ENCODE measurements around the gene CCDC171.

DNA sequence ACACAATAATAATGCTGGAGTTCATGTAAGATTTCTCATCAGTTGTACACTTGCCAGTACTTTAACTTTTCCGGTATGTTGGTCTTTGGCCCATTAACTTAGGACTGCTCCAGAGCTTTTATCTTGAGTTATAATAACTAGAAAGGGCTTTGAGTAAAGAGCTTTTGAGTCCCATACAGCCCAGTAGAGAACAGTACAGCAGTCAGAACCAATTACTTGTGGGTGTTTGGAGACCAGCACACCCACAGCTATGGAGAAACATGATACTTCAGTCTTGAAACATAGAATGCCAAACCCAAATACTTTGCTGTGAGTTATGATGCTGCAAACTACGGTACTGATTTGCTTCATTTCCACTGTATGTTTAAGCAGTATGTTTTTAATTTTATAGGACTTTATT lies 374.3 kb downstream of the CCDC171 start:
- TF ChIP-seq, protein P1, sequence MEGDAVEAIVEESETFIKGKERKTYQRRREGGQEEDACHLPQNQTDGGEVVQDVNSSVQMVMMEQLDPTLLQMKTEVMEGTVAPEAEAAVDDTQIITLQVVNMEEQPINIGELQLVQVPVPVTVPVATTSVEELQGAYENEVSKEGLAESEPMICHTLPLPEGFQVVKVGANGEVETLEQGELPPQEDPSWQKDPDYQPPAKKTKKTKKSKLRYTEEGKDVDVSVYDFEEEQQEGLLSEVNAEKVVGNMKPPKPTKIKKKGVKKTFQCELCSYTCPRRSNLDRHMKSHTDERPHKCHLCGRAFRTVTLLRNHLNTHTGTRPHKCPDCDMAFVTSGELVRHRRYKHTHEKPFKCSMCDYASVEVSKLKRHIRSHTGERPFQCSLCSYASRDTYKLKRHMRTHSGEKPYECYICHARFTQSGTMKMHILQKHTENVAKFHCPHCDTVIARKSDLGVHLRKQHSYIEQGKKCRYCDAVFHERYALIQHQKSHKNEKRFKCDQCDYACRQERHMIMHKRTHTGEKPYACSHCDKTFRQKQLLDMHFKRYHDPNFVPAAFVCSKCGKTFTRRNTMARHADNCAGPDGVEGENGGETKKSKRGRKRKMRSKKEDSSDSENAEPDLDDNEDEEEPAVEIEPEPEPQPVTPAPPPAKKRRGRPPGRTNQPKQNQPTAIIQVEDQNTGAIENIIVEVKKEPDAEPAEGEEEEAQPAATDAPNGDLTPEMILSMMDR (conservative IDR thresholded peaks at IDR 0.05; ENCODE audit: low read depth in 2 of 2): no peak
- TF ChIP-seq EZH2phosphoT487 (IDR thresholded peaks at IDR 0.05; ENCODE audit: unreplicated experiment): no peak
- TF ChIP-seq EZH2 (IDR thresholded peaks at IDR 0.05; ENCODE audit: low read depth, unreplicated experiment): no peak
- TF ChIP-seq, protein P2, sequence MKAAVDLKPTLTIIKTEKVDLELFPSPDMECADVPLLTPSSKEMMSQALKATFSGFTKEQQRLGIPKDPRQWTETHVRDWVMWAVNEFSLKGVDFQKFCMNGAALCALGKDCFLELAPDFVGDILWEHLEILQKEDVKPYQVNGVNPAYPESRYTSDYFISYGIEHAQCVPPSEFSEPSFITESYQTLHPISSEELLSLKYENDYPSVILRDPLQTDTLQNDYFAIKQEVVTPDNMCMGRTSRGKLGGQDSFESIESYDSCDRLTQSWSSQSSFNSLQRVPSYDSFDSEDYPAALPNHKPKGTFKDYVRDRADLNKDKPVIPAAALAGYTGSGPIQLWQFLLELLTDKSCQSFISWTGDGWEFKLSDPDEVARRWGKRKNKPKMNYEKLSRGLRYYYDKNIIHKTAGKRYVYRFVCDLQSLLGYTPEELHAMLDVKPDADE (IDR thresholded peaks at IDR 0.05): no peak
- TF ChIP-seq POLR2AphosphoS5 (IDR thresholded peaks at IDR 0.05; ENCODE audit: low read depth): no peak

Data from GM23338 (cell line).